Measurements from ENCODE around the gene NUDT9.
"Not testable (repeated sequence)": the region's sequence is repeated elsewhere in the genome, so short reads cannot be mapped to it uniquely, and the experiment has no call there.

NUDT9 gene, protein sequence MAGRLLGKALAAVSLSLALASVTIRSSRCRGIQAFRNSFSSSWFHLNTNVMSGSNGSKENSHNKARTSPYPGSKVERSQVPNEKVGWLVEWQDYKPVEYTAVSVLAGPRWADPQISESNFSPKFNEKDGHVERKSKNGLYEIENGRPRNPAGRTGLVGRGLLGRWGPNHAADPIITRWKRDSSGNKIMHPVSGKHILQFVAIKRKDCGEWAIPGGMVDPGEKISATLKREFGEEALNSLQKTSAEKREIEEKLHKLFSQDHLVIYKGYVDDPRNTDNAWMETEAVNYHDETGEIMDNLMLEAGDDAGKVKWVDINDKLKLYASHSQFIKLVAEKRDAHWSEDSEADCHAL

DNA sequence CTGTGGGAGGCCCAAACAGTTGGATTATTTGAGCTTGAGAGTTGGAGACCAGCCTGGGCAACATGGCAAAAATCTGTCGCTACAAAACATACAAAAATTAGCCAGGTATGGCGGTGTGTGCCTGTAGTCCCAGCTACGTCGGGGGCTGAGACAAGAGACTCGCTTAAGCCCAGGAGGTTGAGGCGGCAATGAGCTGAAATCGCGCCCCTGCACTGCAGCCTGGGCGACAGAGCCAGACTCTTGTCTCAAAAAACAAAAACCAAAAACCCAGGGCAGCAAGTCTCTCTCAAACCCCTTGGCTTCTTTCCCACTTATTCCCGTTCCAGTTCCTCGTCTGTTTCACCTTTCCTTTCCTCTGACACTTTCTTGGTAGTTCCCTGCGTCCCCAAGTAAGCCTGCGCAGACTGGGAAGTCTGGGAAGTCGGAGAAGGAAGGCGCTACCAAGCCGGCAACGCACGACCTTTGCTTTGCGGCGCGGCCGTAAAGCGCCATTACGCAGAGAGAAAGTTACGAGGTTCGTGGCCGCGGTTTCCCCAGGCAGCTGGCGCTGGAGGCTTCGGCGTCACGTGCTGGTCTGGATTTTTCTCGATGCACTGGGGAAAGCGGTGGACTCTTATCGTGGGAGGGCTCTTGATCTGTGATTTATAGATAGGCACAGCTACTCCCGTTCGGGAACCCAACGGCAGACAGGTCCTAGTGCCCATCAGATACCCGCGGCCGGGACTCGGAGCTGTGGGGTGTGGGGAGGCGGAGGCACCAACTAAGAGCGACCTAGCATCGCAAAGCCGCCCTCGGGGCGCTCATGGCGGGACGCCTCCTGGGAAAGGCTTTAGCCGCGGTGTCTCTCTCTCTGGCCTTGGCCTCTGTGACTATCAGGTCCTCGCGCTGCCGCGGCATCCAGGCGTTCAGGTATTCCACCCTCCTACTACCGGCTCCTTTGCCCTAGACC, at the start of gene NUDT9:
Gene NUDT9, plus strand, starts transcription at position 470 of the 949 bp plus-strand sequence. Its CDS starts 333 bp downstream, at position 803.
- peak; percentile 89 for DNase-seq

DNA sequence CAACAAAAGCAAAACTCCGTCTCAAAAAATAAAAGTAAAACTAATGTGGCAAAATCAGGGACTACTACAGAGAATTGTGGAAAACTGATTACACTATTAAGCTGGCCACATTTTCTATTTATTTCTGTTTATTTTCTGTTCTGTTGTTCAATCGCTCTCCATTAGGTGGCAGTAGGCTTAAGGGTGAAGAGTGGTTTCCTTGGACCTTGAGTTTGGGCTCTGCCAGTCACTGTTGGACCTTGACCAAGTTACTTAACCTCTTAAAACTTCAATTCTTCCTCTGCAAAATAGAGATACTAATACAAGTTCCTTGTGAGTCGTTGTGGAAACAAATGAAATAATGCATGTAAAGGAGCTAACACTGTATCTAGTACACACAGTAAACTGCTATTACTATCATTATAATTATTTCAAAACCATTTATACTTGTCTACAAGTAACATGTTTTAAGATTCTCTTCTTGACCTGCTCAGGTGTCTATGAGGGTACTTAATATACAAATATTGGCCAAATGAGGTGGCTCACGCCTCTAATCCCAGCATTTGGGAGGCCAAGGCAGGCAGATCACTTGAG, 46.6 kb upstream of the NUDT9 start:
- no peak for DNase-seq

DNA sequence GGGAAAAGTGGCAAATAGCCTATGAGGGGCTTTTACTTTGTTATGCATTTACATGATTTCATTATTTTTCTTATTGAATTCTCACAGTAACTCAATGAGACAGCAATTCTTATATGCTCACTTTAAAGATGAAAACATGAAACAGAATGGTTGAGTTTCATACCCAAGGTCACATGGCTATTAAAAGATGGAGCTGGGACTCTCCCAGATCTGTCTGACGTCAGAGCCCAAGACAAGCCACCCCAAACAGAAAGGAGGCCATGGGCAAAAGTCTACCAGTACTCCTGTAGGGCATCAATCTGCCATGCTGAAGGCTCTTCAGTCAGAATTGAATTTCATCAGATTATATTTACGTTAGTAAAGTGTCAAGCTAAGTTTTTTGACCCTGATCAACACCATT, 44.6 kb upstream of the NUDT9 start:
- no peak for DNase-seq

DNA sequence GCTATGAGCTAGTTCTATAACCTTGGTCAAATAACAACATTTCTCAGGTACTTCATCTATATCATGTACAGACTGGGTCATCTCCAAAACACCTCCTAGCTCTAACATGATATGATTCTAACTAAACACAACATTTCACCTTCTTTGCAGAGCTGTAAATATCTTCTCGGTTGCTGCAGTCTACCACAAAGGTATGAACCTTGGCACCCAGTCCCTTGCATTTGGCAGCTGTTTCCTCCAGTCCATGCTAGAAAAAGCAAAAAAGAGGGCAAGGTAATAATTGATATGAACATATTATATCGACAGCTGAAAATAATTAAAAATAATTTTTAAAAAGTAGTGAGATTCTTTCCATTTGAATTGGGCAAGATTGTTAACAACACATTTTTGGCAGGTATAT, 40.3 kb upstream of the NUDT9 start:
- DNase-seq: no peak

DNA sequence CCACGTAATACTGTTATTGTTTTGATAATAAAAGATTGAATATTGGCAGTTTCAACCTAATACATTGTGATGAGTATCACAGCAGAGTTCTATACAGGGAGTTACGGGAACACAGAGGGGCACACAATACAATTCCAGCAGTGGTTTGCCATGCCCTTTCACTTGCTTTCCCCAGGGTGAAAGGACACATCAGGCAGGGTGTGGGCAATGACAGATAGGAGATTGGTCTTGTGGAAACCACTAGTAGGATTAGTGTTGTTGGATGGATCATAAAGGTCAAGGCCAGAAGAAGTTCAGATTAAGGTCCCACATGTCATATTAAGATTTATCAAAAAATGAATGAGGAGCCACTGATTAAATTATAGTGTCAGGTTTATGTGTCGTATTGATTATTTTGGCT, 39.4 kb upstream of the NUDT9 start:
- DNase-seq: no peak

DNA sequence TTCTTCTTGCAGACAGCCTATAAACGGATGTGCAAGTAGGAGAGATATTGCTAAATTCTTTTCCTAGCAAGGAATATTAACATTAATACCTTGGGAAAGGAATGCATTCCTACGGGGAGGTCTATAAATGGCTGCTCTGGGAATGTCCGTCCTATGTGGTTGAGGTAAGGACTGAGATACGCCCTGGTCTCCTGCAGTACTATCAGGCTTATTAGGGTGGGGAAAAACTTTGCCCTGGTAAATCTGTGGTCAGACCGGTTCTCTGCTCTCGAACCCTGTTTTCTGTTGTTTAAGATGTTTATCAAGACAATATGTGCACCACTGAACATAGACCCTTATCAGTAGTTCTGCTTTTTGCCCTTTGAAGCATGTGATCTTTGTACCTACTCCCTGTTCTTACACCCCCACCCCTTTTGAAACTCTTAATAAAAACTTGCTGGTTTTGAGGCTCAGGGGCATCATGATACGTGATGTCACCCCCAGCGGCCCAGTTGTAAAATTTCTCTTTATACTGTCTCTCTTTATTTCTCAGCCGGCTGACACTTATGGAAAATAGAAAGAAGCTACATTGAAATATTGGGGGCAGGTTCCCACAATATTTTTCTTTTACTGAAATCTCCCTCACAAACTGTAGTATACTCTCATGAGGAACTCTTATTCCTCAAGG, 37.8 kb upstream of the NUDT9 start:
- DNase-seq: not testable (repeated sequence)

DNA sequence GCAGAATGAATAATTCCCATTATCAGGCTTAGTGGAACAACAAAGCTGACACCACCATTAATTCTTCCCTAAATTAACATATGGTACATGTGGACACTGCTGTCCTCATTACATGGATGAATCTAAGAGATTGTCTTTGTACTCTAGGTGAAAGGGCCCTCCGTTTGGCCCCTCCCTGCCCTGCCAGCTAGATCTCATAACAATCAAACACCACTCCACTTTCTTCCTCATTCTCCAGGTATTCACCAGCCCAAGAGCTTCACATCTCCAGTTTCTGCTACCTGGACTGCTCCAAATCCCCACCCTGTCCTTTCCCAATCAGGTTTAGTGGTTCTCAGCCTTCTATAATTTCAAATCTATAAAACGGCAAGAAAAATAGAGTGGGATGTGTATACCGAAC, 35.1 kb upstream of the NUDT9 start:
- DNase-seq: no peak

DNA sequence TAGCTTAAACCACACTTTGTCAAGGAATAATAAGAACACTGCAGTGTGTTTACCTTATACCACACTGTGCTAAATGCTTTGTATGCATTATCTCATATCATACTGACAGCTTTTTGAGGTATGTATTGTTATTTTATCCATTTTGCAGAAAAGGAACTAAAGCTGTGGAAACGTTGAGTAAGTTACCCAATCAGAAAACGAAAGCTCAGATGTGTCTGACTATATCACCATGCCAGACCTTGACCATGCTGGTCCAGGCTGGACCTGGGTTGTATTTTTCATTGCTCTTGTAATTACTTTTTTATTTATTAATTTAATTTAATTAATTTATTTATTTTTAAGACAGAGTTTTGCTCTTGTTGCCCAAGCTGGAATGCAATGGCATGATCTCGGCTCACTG, 33.5 kb upstream of the NUDT9 start:
- peak; percentile 39 for DNase-seq

DNA sequence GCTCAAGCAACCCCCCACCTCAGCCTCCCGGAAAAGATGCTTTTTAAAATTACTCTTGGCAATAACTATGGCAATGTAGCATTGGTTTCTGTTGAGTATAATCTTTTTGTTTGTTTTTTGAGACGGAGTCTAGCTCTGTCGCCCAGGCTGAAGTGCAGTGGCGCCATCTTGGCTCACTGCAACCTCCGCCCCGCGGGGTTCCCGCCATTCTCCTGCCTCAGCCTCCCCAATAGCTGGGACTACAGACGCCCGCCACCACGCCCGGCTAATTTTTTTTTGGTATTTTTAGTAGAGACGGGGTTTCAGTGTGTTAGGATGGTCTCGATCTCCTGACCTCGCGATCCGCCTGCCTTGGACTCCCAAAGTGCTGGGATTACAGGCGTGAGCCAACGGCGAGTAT, 32.3 kb upstream of the NUDT9 start:
- DNase-seq: not testable (repeated sequence)

DNA sequence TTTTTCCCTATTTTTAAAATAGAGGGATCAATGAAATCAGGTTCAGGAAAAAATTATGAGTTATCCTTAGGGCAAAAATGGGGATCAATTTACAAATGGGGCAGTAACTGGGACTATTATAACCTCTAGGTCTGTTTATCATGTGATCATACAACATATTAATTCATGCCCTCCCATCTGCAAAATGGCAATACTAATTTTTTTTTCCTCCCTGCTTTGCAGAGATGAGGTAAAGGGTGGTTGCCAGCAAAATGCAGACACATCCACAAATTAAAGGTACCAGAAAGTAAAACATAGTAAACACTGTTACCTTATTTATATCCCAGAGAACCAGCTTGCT, 31.9 kb upstream of the NUDT9 start:
- no peak for DNase-seq

DNA sequence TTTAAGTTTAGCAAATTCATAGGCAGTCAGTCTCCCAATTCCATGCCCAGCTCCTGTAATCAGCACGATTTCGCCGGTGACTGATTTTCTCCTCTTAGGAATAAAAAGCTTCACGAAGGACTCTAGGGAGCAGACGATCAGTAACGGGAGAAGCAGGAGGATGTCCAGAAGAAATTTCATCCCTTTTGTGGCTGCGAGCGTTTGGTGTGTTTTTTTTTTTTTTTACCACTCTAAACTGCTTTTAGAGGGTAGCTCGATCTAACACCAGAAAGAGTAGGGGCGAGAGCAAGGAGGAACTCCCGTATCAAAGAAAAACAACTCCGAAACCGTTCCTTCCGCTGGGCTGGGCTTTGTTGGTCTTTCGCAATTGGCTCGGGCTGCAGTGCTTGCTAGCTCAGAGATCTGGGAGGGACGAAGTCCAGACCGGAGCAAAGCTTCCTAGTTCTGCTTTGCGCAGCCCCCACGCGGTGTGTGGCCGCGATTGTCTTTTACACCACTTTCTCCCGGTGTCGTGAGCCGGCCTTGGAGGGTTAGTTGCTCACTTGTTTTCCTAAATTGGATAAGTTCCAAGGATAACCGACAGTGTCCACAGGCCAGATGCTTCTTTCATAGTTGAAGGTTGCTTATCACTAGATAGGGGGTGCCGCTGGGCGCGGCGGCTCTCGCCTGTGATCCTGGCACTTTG, 31.3 kb upstream of the NUDT9 start, which contains the start of gene HSD17B11:
Gene HSD17B11, minus strand, starts transcription at position 298 of the 685 bp plus-strand sequence. Its CDS starts 118 bp downstream, at position 180.
- peak; percentile 98 for DNase-seq

DNA sequence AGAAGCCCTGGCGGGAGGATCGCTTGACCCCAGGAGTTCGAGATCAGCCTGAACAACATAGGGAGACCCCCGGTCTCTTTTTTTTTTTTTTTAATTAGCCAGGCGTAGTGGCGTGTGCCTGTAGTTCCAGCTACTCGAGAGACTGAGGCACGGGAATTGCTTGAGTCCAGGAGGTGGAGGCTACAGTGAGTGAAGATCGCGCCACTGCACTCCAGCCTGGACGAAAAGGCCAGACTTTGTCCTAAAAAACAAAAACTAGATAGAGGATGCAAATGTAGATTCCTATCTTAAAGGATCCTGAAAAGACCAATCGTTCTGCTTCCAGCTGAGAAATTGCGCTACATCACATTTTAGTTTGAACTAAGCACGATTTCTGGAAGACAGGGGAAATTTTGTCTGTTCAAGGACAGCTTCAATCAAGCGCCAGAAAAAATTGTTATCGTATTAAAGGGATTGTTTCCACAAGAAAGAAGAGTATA, 30.8 kb upstream of the NUDT9 start:
- DNase-seq: no peak

DNA sequence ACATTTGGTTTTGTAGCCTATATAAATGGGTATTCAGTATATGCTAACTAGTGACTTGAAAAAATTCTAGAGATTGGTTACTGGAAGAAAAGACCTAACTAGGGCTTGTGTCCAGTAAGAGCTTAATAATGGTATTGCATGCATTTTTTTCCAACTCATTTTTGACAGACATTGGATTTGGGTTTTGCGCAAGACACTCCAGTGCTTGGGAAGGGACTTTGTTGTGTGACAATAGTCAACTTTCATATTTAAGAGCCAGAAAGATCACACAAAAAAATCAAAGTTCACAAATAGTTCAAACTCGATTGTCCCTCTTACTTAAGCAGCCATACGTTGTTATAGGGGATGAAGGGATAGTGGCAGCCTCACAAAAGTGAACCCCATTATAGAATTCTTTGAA, 30.2 kb upstream of the NUDT9 start:
- no peak for DNase-seq

DNA sequence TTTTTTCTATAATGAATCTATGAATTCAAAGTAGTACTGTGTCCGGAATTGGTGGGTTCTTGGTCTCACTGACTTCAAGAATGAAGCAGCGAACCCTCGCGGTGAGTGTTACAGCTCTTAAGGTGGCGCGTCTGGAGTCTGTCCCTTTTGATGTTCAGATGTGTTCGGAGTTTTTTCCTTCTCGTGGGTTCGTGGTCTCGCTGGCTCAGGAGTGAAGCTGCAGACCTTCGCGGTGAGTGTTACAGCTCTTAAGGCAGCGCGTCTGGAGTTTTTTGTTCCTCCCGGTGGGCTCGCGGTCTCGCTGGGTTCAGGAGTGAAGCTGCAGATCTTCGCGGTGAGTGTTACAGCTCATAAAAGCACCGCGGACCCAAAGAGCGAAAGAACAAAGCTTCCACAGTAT, 27.3 kb upstream of the NUDT9 start:
- DNase-seq: not testable (repeated sequence)

DNA sequence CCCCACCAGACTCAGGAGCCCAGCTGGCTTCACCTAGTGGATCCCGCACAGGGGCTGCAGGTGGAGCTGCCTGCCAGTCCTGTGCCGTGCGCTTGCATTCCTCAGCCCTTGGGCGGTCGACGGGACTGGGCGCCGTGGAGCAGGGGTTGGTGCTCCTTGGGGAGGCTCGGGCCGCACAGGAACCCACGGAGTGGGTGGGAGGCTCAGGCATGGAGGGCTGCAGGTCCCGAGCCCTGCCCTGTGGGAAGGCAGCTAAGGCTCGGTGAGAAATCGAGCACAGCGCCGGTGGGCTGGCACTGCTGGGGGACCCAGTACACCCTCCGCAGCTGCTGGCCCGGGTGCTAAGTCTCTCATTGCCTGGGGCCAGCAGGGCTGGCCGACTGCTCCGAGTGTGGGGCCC, 26.5 kb upstream of the NUDT9 start:
- DNase-seq: not testable (repeated sequence)

DNA sequence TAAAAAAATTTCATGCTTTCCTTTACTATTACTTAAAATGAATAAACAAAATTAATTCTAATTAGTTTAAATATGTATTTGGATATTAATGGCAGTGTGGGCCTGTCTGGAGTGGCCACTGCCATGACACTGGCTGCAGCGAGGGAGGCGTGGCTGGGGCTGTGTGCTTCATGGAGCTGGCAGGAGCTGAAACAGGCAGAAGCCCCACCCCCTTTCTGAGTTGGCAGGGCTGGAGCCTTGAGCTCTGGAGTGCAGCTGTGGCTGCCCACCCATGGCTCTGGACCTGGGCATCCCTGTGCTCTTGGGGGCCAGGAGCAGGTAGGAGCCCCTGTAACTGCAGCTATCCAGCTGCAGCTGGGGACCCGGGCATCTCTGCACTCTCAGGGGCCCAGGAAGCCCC, 23.2 kb upstream of the NUDT9 start:
- no peak for DNase-seq

DNA sequence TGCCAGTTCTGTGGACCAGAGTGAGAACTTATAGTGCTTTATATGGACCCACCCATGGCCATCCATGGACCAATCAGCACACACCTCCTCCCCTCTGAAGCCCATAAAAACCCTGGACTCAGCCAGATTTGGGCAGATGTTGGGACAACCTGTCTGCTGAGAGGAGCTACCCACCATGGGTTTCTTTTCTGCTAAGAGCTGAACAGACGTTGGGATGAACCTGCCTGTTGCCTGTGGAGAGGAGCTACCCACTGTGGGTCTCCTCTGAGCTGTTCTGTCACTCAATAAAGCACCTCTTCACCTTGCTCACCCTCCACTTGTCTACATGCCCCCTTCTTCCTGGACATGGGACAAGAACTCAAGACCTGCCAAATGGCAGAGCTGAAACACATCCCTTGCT, 22.4 kb upstream of the NUDT9 start:
- no peak for DNase-seq

DNA sequence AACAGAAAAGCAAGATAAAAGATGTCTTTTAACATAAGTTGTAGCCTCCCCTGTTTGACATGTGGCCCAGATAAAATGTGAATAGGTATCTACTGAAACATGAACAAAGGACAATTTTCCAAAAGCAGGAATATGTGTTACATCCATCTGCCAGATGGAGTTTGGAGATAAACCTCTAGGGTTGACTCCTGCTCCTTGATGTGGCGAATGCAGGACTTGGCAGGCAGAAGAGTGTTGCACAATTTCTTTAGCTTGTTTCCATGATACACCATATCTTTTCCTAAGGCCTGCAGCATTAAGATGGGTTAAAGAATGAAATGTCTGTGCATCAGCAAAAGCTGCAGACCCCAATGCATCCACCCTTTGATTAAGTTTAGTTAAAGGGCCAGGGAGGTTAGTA, 18.6 kb upstream of the NUDT9 start:
- not testable (repeated sequence) for DNase-seq

DNA sequence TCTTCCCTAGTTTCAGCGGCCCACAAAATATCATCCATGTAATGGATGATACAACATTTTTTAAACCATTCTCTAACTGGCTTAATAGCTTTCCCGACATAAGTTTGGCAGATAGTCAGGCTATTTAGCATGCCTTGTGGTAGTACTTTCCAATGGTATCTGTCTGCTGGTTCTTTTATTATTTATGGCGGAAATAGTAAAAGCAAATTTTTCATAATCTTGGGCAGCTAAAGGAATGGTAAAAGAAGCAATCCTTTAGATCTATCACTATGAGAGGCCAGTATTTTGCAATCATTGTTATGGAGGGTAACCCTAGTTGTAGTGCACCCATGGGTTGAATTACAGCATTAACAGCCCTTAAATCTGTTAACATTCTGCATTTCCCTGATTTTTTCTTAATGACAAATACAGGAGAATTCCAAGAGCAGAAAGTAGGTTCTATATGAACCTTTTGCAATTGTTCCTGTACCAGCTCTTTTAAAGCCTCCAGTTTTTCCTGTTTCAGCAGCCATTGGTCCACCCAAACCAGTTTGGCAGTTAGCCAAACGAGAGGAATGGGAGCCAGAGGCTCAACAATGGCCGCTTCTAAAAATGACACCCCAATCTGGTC, 17.1 kb upstream of the NUDT9 start:
- DNase-seq: no peak

DNA sequence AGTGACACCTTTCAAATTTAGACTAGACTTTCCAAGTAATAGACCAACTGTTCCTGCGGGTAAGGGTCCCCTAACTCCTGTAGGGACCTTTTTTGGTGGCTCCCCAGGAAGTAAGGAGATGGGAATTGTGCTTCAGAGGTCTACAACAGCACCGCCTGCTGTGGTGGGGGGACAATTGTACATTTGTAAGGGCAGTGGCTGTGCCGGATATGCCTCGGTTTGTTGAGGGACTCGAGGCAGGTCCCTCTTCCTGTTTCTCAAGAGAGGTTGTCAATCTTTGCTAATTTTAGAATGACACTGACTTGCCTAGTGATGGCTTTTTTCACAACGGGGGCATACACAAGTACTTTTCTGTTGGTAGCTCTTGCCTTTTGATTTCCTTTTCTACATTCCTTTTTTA, 15.9 kb upstream of the NUDT9 start:
- peak; percentile 85 for DNase-seq

DNA sequence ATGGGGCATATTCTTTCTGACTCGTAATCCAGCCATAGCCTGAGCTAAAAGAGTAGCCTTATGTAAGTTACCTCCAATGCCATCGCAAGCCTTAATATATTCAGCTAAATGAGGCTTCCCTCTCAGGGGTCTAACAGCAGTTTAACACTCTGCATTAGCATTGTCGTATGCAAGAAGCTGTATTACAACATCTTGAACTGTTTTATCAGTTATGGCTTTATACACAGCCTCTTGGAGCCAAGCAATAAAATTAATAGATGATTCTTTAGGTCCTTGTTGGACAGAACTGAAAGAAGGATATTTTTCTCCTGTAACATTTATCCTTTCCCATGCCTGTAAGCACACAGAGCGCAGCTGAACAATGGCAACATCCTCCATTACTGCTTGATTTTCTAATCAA, 15.5 kb upstream of the NUDT9 start:
- not testable (repeated sequence) for DNase-seq

DNA sequence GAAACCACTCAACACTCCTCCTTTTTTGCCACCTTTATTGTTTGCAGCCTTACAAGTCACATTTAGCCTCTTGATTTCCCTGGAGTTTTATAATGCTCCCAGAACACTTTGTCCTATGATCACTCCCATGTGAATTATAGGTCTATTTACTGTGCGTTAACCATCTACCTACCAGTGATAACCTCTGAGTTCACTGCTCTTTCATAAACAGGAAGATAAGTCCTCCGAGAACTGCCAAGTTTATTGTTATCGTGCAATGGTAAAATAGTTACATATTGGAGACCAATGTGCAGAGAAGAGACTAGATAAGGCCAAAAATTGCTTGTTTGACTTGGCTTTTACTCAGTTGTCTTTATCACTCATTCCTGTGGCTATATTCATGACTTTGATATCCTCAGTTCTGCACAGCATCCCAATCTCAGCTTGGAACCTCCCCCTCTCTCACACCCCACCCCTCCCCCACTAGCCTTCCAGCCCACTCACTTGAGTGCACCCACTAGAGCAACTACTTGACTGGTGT, 12.9 kb upstream of the NUDT9 start:
- DNase-seq: no peak

Data from MV-4-11 (cell line).